Spleen (tissue), 11 donors: ENCODE measurements around the gene PPP2R2B. TPM values are rescaled to one million over a fixed set of nuclear protein-coding genes. Genes with fewer than 3 reads are reported as not detected.

Experiments
- DNase-seq: peaks from one replicate; pipeline ENCODE4 v3.0.0-alpha.2; 2020
- H3K27ac ChIP-seq, 8 donors: fragments of 200-600 bp; sonication (generic) in 7 of 8; 1 replicate in 4 of 8; 2 replicates in 4 of 8; pipeline versions ENCODE4 v1.5.0 to v1.8.0; 2016 to 2021; ENCODE audit warnings: inconsistent platforms in 4 of 8, mild to moderate bottlenecking in 4 of 8, moderate library complexity in 1 of 8
- H3K27me3 ChIP-seq, 7 donors: fragments of 200-600 bp; sonication (generic) in 6 of 7; replicated peaks in 1 of 7; 1 replicate in 4 of 7; 2 replicates in 3 of 7; pipeline versions ENCODE4 v1.5.0 to v1.8.0; 2016 to 2021; ENCODE audit warnings: inconsistent platforms in 3 of 7, mild to moderate bottlenecking in 1 of 7
- H3K36me3 ChIP-seq, 6 donors: fragments of 200-600 bp; sonication (generic) in 5 of 6; 1 replicate in 4 of 6; 2 replicates in 2 of 6; pipeline versions ENCODE4 v1.5.0 to v1.8.0; 2016 to 2021; ENCODE audit warnings: inconsistent platforms in 2 of 6
- H3K4me1 ChIP-seq, 6 donors: fragments of 200-600 bp; sonication (generic) in 5 of 6; 1 replicate in 3 of 6; 2 replicates in 3 of 6; pipeline versions ENCODE4 v1.5.0 to v1.8.0; 2016 to 2021; ENCODE audit warnings: inconsistent platforms in 3 of 6
- H3K4me3 ChIP-seq, 8 donors: fragments of 200-600 bp; sonication (generic) in 7 of 8; 1 replicate in 4 of 8; 2 replicates in 4 of 8; pipeline versions ENCODE4 v1.5.0 to v1.8.0; 2016 to 2021; ENCODE audit warnings: inconsistent platforms in 4 of 8, mild to moderate bottlenecking in 4 of 8, moderate library complexity in 2 of 8
- H3K9me3 ChIP-seq, 8 donors: fragments of 200-600 bp; sonication (generic) in 7 of 8; 1 replicate in 4 of 8; 2 replicates in 4 of 8; pipeline versions ENCODE4 v1.5.0 to v1.8.0; 2016 to 2021; ENCODE audit warnings: inconsistent platforms in 4 of 8
- POLR2A ChIP-seq, 3 donors: fragments of 450-650 bp; IDR thresholded peaks; one replicate each; pipeline ENCODE4 v1.5.1; 2017; ENCODE audit warnings: antibody characterized with exemption in 3 of 3, mild to moderate bottlenecking in 1 of 3
- POLR2AphosphoS5 ChIP-seq, 3 donors: sonication (generic); formaldehyde crosslinking; IDR thresholded peaks; one replicate each; pipeline ENCODE4 v1.5.1; 2017; ENCODE audit warnings: antibody characterized with exemption in 3 of 3
- WGBS, 5 donors: extraction: QIAGEN DNeasy Blood & Tissue Kit in 3 of 5; methylation state at CpG; one replicate each; pipeline versions ENCODE4 v1.1.5 to v1.1.7; 2013 to 2018; 5-methylcytosine and 5-hydroxymethylcytosine counted together
- intact Hi-C: fragments of 100-400 bp; cut with DNase I; formaldehyde crosslinking; loops from one replicate; pipeline ENCODE4 v1.15.0; 2023; ENCODE audit warnings: low total_unique reads
- polyA plus RNA-seq, 3 donors: library from polyadenylated mRNA; stranded (reverse); fragments of 200-250 nt; gene quantifications; one replicate each; pipeline ENCODE4 v1.2.1, GENCODE V29; 2013
- total RNA-seq, 7 donors: library from RNA; depleted of rRNA in 3 of 7; stranded (reverse); fragments of >200 nt in 3 of 7; fragmentation: NEBNext Ultra II Directional in 4 of 7; extraction: Animal tissue kit (Norgen Biotek cat#: 25700) in 4 of 7; gene quantifications; one replicate each; pipeline versions ENCODE4 v1.1.0 to v1.2.1, GENCODE V29; 2016 to 2021
- TF ChIP-seq, protein P1 (sequence below), 11 experiments: fragments of 200-600 bp in 7 of 11; fragments of 450-650 bp in 4 of 11; sonication (generic) in 4 of 11; IDR thresholded peaks in 8 of 11; conservative IDR thresholded peaks in 3 of 11; 1 replicate in 7 of 11; 2 replicates in 4 of 11; pipeline versions ENCODE4 v1.4.0 to v1.8.0; 2016 to 2021; ENCODE audit warnings: antibody characterized with exemption in 11 of 11, inconsistent platforms in 4 of 11, mild to moderate bottlenecking in 1 of 11
- donor health status: healthy with polysubstance abuse.
- donor health status: DM: no; HTN: no; CAD: no; lungs with moderate emphysema.
- donor health status: DM: no; HTN: no; CAD: no.
- donor health status: Bipolar disorder and iron deficiency.
- donor health status: healthy.
- donor health status: DM: no; HTN: no; CAD: no.
- donor health status: DM: yes; HTN: yes; CAD: no.

PPP2R2B gene
- total and polyA plus RNA-seq, 10 donors: 0.17 to 9.3 (median 4.1) TPM

DNA sequence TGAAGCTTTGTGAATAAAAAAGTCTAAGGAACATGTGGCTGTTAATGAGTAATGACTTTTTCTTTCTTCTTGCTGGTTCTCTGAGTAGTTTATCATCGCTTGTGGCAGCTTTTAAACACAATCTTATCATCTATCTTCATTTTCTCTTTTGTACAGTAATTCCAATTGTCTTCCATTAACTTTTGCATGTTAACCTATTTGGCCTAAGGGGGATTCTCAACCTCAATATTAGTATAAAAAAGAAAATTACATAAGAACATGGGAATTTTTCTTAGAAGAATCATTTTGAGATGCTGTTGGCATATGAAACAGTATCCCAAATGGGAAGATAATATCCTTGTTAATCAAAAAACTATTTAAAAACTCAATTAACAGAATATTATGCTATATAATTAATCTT is 182.9 kb downstream of the PPP2R2B start:
- DNase-seq: no peak
- H3K4me1 ChIP-seq: no peaks in the 10 kb centered on the region
- H3K9me3 ChIP-seq: no peaks in the 10 kb centered on the region
- WGBS, 5 donors: 73 to 85% (median 80%) methylated on average over 1 of the region's 1 CpG
- intact Hi-C loops: no loop called here
- no peak overlapping the region for H3K27ac ChIP-seq
- no peak overlapping the region for H3K4me3 ChIP-seq
- H3K27me3 ChIP-seq: no peaks in the 10 kb centered on the region
- H3K36me3 ChIP-seq: no peaks in the 10 kb centered on the region
- TF ChIP-seq, protein P1, sequence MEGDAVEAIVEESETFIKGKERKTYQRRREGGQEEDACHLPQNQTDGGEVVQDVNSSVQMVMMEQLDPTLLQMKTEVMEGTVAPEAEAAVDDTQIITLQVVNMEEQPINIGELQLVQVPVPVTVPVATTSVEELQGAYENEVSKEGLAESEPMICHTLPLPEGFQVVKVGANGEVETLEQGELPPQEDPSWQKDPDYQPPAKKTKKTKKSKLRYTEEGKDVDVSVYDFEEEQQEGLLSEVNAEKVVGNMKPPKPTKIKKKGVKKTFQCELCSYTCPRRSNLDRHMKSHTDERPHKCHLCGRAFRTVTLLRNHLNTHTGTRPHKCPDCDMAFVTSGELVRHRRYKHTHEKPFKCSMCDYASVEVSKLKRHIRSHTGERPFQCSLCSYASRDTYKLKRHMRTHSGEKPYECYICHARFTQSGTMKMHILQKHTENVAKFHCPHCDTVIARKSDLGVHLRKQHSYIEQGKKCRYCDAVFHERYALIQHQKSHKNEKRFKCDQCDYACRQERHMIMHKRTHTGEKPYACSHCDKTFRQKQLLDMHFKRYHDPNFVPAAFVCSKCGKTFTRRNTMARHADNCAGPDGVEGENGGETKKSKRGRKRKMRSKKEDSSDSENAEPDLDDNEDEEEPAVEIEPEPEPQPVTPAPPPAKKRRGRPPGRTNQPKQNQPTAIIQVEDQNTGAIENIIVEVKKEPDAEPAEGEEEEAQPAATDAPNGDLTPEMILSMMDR (IDR thresholded peaks at IDR 0.05 in 8 of 11, conservative IDR thresholded peaks at IDR 0.05 in 3 of 11): no peak
- TF ChIP-seq POLR2A (IDR thresholded peaks at IDR 0.05) (no peak), POLR2AphosphoS5 (IDR thresholded peaks at IDR 0.05) (no peak)

DNA sequence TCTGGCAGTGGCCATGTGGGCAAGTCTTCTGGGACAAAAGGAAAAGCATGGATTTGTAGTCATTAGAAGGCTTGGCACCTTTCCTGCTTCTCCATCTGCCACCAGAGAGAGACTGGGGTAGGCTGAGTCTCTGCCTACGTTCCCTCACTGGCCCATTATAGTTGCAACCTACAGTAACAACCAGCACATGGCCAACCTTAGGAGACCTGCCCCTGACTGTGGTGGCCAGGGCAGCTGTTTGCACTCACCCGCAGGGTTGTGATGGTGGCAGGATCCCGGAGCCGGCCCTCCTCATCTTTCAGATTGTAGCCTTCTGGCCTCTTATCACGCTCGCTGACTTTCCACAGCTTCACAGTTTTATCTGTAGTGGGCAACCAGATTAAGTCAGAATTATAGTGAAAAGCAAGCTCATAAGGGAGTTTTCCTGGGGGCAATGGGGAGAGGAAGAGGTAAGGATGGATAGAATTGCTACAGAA is 187.6 kb downstream of the PPP2R2B start:
- intact Hi-C loops: no loop called here
- 87 to 98% (median 94%) methylated on average over 6 of the region's 6 CpGs for WGBS, 5 donors
- H3K27me3 ChIP-seq: no peaks in the 10 kb centered on the region
- H3K9me3 ChIP-seq: no peaks in the 10 kb centered on the region
- DNase-seq: no peak
- TF ChIP-seq POLR2A (IDR thresholded peaks at IDR 0.05): no peak
- TF ChIP-seq, protein P1 (IDR thresholded peaks at IDR 0.05 in 8 of 11, conservative IDR thresholded peaks at IDR 0.05 in 3 of 11): no peak
- TF ChIP-seq POLR2AphosphoS5 (IDR thresholded peaks at IDR 0.05): no peak
- H3K4me1 ChIP-seq: no peaks in the 10 kb centered on the region
- no peak overlapping the region for H3K27ac ChIP-seq
- H3K36me3 ChIP-seq: no peaks in the 10 kb centered on the region
- no peak overlapping the region for H3K4me3 ChIP-seq

DNA sequence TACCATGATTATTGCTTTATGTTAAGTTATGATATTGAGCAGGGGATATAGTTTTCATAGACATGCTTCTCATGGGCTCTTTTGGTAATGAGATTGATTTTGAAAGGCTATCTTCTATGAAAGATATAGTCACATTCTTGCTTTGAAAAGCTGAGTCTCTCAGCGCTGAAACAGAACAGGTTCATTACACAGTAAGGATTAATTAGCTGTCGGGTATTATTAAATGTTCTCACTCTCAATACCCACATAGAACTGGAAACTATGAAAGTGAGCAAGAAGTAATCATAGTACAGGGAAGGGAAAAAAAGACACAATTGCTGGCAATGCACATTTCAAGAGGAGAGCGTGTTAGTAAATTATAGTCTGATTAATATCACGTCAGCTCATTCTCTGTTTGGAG is 190.9 kb downstream of the PPP2R2B start:
- WGBS, 5 donors: 70 to 85% (median 77%) methylated on average over 4 of the region's 4 CpGs
- Histone ChIP-seq H3K27ac (no peak overlapping the region), H3K36me3 (no peaks in the 10 kb centered on the region), H3K4me1 (no peaks in the 10 kb centered on the region), H3K9me3 (no peaks in the 10 kb centered on the region), H3K4me3 (no peak overlapping the region), H3K27me3 (no peaks in the 10 kb centered on the region)
- TF ChIP-seq POLR2A (IDR thresholded peaks at IDR 0.05): no peak
- no peak for TF ChIP-seq POLR2AphosphoS5 (IDR thresholded peaks at IDR 0.05)
- TF ChIP-seq, protein P1 (IDR thresholded peaks at IDR 0.05 in 8 of 11, conservative IDR thresholded peaks at IDR 0.05 in 3 of 11): no peak
- intact Hi-C loops: no loop called here
- DNase-seq: no peak

DNA sequence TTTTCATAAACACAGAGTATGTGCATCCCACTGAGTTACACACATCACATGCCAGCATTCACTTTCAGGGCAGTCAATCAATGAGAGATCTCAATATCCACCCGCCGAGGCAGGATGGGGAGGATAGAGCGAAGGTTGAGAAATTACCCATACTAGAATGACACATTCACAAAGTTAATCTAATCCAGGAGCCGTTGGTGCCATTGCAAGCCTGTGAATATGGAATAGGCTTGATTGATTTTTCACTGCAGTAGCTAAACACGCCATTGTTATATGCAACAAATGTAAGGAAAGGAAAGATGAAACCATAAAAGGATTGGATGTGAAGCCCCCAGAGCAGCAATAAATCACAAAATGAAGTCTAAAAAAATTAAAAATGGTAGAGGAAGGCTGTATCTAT is 194.7 kb downstream of the PPP2R2B start:
- no peak for DNase-seq
- Histone ChIP-seq H3K27me3 (no peaks in the 10 kb centered on the region), H3K4me3 (no peak overlapping the region), H3K9me3 (no peaks in the 10 kb centered on the region), H3K27ac (no peak overlapping the region), H3K36me3 (no peaks in the 10 kb centered on the region), H3K4me1 (no peaks in the 10 kb centered on the region)
- 84 to 90% (median 88%) methylated on average over 5 of the region's 5 CpGs for WGBS, 5 donors
- TF ChIP-seq POLR2A (IDR thresholded peaks at IDR 0.05) (no peak), POLR2AphosphoS5 (IDR thresholded peaks at IDR 0.05) (no peak)
- TF ChIP-seq, protein P1 (IDR thresholded peaks at IDR 0.05 in 8 of 11, conservative IDR thresholded peaks at IDR 0.05 in 3 of 11): no peak
- intact Hi-C loops: no loop called here
